Measurements from ENCODE around the gene UQCC3. TPM values are rescaled to one million over a fixed set of nuclear protein-coding genes. Genes with fewer than 3 reads are reported as not detected.

Gene UQCC3
- total RNA-seq, 2 donors from 2014 or later: 9.2 to 11.1 TPM

DNA sequence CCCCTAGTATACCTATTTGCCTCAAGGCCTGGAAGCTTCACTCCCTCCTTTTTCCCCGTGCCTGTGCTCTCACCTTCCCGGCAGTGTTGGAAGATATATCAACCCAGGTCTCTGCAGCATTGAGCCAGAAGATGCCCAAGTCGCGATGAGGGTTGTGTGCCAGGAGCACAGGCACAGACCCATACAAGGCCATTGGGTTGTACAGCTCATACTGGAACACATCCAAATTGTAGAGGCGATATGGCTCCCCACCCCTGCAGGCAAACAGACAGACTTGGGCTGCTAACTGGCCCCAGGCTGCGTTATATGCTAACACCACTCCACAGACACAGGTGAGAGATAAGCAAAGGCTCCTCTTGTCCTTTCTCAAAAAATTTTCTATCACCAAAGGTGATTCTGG is 39.0 kb upstream of the UQCC3 start:
- no peaks in the 10 kb centered on the region for H3K27me3 Mint-ChIP-seq (ENCODE audit: insufficient read depth)
- 95 to 98% methylated on average over 5 to 6 of the region's 6 CpGs for WGBS, 2 experiments (ENCODE audit: insufficient coverage in 1 of 2, insufficient read length in 1 of 2)
- no peak overlapping the region for H3K4me3 Mint-ChIP-seq
- Histone ChIP-seq H3K9ac (ENCODE audit: extremely low read depth, low read length, poor library complexity, severe bottlenecking) (no peak overlapping the region), H3K4me1 (ENCODE audit: control insufficient read depth, insufficient read depth, low read length) (no peaks in the 10 kb centered on the region), H3K27ac (ENCODE audit: low read depth, low read length) (no peak overlapping the region), H3K36me3 (ENCODE audit: control insufficient read depth, insufficient read depth, low read length) (peaks cover 94% of the 10 kb centered on the region), H3K27me3 (ENCODE audit: control insufficient read depth, insufficient read depth, low read length, poor library complexity, severe bottlenecking) (no peaks in the 10 kb centered on the region), H3K9me3 (ENCODE audit: control insufficient read depth, low read length) (no peaks in the 10 kb centered on the region), H3K4me3 (ENCODE audit: low read length) (no peak overlapping the region)
- H3K9me3 Mint-ChIP-seq: no peaks in the 10 kb centered on the region
- H3K36me3 Mint-ChIP-seq (ENCODE audit: low read depth): peaks cover 82% of the 10 kb centered on the region
- H3K27ac Mint-ChIP-seq: peak overlapping the region; percentile 26
- TF ChIP-seq, protein P1, sequence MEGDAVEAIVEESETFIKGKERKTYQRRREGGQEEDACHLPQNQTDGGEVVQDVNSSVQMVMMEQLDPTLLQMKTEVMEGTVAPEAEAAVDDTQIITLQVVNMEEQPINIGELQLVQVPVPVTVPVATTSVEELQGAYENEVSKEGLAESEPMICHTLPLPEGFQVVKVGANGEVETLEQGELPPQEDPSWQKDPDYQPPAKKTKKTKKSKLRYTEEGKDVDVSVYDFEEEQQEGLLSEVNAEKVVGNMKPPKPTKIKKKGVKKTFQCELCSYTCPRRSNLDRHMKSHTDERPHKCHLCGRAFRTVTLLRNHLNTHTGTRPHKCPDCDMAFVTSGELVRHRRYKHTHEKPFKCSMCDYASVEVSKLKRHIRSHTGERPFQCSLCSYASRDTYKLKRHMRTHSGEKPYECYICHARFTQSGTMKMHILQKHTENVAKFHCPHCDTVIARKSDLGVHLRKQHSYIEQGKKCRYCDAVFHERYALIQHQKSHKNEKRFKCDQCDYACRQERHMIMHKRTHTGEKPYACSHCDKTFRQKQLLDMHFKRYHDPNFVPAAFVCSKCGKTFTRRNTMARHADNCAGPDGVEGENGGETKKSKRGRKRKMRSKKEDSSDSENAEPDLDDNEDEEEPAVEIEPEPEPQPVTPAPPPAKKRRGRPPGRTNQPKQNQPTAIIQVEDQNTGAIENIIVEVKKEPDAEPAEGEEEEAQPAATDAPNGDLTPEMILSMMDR (conservative IDR thresholded peaks at IDR 0.05): no peak
- no peak for DNase-seq
- no peaks in the 10 kb centered on the region for H3K4me1 Mint-ChIP-seq

DNA sequence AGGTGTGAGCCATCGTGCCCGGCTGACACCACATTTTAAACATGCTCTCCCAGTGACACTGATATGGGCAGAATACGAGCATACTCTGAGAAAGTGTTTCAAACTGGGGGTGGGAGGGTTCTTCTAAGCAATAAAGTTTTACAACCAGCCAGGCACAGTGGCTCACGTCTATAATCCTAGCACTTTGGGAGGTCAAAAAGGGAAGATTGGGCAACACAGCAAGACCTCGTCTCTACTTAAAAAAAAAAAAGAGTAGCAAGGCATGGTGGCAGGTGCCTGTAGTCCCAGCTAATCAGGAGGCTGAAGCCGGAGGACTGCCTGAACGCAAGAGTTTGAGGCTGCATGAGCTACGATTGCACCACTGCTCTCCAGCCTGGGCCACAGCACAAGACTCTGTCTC is 27.3 kb upstream of the UQCC3 start:
- Mint-ChIP-seq H3K4me1 (peaks cover 4% of the 10 kb centered on the region), H3K27ac (no peak overlapping the region), H3K27me3 (ENCODE audit: insufficient read depth) (no peaks in the 10 kb centered on the region), H3K9me3 (no peaks in the 10 kb centered on the region), H3K4me3 (peak overlapping the region; percentile 96), H3K36me3 (ENCODE audit: low read depth) (peaks cover 42% of the 10 kb centered on the region)
- H3K36me3 ChIP-seq (ENCODE audit: control insufficient read depth, insufficient read depth, low read length): peaks cover 52% of the 10 kb centered on the region
- 90 to 96% methylated on average over 8 of the region's 8 CpGs for WGBS, 2 experiments (ENCODE audit: insufficient coverage in 1 of 2, insufficient read length in 1 of 2)
- no peak overlapping the region for H3K27ac ChIP-seq (ENCODE audit: low read depth, low read length)
- no peak for DNase-seq
- H3K4me3 ChIP-seq (ENCODE audit: low read length): no peak overlapping the region
- no peaks in the 10 kb centered on the region for H3K9me3 ChIP-seq (ENCODE audit: control insufficient read depth, low read length)
- no peaks in the 10 kb centered on the region for H3K4me1 ChIP-seq (ENCODE audit: control insufficient read depth, insufficient read depth, low read length)
- H3K27me3 ChIP-seq (ENCODE audit: control insufficient read depth, insufficient read depth, low read length, poor library complexity, severe bottlenecking): no peaks in the 10 kb centered on the region
- TF ChIP-seq, protein P1 (conservative IDR thresholded peaks at IDR 0.05): no peak
- no peak overlapping the region for H3K9ac ChIP-seq (ENCODE audit: extremely low read depth, low read length, poor library complexity, severe bottlenecking)

DNA sequence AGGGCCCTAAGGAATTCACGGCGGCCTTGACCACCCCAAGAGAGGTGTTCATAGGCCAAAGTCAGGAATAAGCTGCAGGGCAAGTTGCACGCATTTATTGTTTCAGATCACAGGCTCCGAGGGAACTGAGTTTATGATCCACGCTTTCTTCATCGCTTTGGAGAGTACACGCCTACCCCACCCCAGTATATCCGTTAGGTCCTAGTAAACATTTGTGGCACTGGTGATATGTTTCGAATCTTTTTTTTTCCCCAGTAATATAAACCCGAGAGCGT is 25.9 kb upstream of the UQCC3 start:
- Histone ChIP-seq H3K4me3 (ENCODE audit: low read length) (peak overlapping the region; percentile 96), H3K27ac (ENCODE audit: low read depth, low read length) (peak overlapping the region; percentile 95), H3K9me3 (ENCODE audit: control insufficient read depth, low read length) (no peaks in the 10 kb centered on the region), H3K4me1 (ENCODE audit: control insufficient read depth, insufficient read depth, low read length) (no peaks in the 10 kb centered on the region), H3K27me3 (ENCODE audit: control insufficient read depth, insufficient read depth, low read length, poor library complexity, severe bottlenecking) (no peaks in the 10 kb centered on the region), H3K36me3 (ENCODE audit: control insufficient read depth, insufficient read depth, low read length) (peaks cover 53% of the 10 kb centered on the region), H3K9ac (ENCODE audit: extremely low read depth, low read length, poor library complexity, severe bottlenecking) (peak overlapping the region; percentile 99)
- no peak for DNase-seq
- Mint-ChIP-seq H3K9me3 (no peaks in the 10 kb centered on the region), H3K27me3 (ENCODE audit: insufficient read depth) (no peaks in the 10 kb centered on the region), H3K4me3 (peak overlapping the region; percentile 96), H3K36me3 (ENCODE audit: low read depth) (peaks cover 40% of the 10 kb centered on the region), H3K27ac (peak overlapping the region; percentile 98), H3K4me1 (peaks cover 4% of the 10 kb centered on the region)
- TF ChIP-seq, protein P1 (conservative IDR thresholded peaks at IDR 0.05): no peak
- 40 to 43% methylated on average over 9 to 11 of the region's 11 CpGs for WGBS, 2 experiments (ENCODE audit: insufficient coverage in 1 of 2, insufficient read length in 1 of 2)

All from endodermal cell (in vitro differentiated cells).